Colon (tissue), 2 donors: ENCODE data around the gene HOXC11.

Experiments used
- FAIRE-seq: peaks from 2 replicates; lab custom pipeline; 2012; peaks lifted over from hg19 to GRCh38; lab: Jason Lieb, UNC
- donor health status: control.
- donor health status: control.

HOXC11 gene

DNA sequence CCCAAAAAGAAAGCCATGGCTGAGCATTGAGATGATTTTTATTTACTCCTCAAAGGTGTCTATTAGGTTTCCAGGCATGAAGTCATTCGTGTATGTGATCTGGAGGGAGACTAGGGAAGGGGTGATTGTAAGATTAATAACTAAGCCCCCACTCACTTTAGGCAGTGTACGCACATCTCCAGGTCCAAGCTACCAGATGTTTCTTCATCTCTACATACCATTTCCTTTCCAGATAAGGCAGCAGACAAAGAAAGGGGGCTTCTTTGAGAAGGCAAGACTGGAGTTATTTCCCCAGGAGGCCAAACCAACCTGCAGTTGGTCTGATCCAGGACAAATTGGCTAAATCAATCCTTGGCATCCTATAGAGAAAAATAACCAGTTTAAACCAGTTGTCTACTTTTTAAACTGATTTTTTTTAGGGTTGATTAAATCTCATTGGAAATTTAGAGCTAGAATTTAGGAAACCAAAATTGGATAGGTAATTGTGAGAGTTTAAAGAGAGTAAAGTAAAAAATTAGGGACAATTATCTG lies 30.4 kb upstream of the HOXC11 start:
- FAIRE-seq = no peak

DNA sequence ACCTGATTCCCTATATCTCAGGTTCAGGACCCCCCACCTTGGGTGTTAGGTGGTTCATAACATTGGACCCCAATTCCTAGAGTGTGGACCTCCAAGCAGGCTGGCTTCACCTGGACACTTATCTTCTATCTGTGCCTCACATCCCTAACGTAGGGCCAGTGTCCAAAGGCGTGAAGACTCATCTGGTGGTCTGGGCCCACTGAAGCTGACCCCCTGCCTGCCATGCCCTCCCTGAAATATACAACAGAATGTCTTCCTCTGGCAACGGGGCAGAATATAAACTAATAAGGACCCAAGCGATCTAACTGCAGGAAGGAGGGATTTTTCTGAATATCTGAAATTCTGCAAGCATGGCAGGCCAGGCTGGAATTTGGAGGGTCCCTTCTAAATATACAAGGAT lies 28.7 kb upstream of the HOXC11 start:
- FAIRE-seq = no peak

DNA sequence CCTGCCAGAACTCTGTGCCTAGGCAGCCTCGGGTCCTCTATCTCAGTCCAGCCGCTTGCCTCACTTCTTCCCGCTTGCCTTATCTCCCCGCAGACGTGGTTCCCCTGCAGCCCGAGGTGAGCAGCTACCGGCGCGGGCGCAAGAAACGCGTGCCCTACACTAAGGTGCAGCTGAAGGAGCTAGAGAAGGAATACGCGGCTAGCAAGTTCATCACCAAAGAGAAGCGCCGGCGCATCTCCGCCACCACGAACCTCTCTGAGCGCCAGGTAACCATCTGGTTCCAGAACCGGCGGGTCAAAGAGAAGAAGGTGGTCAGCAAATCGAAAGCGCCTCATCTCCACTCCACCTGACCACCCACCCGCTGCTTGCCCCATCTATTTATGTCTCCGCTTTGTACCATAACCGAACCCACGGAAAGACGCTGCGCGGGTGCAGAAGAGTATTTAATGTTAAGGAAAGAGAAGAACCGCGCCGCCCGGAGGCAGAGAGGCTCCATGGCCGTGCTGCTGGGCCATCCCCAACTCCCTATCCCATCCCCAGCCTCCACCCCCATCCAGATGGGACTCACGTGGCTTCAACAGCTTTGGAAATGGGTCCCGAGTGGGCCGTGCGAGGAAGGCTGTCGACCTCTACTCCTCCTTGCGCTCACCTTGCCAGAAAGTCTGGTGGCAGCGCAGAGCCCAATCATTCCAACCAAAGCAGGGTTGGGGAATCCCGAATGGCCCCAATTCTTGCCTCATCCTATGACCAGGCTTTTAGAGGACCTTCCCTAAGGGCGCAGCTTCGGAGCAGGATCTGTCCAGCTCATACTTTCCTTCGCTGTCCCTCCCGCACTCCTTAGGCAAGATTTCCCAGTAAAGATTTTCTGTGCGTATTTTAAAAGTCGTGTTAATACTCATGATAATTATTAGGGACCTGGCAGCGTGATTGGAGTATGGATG lies 27.7 kb upstream of the HOXC11 start:
- no peak for FAIRE-seq

DNA sequence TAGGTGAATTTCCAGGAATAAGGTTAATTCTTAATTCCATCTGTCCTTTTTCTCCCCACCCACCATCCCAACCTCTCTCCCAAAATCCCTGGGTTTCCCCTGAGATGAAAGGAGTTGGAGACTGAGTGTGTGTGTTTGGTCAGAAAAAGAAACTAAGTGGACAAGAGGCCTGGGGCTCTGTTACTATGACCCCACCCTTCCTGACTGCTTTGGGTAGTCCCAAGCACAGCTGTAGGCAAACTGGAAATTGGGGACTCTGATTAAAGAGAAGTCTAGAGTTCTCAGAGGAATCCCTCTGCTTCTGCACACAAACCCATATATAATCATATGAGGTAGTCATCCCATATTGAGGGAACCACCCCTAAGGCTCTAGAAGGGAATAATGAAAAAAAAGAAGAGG lies 25.2 kb upstream of the HOXC11 start:
- no peak for FAIRE-seq

DNA sequence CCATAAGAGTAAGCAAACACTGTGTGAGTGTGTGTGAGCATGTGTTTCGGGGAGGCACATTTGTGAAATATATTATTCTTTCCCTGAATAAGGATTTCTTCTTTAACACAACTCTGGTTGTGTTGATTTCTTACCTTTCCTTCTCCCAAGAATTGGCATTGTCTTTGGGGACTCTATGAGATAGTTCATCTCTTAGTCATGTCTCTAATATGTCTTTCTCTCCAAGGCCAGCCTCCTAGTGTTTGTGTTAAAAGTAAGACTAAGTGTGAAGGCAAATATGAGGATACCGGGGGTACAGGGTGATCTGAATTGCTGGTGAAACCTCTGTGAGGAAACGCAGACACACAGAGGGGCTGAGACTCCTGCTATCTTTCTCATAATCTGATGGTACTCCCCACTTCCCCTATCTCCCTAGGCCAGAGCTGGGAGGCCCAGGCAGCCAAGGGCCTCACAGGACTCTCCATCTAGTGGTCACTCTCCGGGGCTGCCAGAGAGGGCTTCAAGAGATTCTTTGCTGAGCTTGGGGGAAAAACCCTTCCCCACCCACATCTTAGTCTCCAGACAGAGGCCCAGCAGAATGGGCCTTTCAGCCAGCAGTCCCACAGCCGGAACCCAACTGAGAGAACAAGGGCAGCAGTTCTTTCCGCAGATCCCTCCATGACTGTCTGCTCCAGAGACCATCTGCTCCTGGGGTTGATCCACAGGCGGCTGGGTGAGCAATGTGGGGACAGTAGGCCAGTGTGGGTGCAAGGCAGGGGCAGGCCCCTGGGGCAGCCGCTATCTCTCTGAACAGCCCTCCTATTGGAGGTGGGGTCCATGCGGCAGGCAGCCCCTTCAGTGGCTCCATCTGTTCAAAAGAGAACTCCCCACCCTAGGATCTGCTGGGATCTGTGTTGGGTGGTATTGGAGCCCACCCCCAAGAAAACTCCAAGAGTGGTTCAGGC lies 24.0 kb upstream of the HOXC11 start:
- no peak for FAIRE-seq

DNA sequence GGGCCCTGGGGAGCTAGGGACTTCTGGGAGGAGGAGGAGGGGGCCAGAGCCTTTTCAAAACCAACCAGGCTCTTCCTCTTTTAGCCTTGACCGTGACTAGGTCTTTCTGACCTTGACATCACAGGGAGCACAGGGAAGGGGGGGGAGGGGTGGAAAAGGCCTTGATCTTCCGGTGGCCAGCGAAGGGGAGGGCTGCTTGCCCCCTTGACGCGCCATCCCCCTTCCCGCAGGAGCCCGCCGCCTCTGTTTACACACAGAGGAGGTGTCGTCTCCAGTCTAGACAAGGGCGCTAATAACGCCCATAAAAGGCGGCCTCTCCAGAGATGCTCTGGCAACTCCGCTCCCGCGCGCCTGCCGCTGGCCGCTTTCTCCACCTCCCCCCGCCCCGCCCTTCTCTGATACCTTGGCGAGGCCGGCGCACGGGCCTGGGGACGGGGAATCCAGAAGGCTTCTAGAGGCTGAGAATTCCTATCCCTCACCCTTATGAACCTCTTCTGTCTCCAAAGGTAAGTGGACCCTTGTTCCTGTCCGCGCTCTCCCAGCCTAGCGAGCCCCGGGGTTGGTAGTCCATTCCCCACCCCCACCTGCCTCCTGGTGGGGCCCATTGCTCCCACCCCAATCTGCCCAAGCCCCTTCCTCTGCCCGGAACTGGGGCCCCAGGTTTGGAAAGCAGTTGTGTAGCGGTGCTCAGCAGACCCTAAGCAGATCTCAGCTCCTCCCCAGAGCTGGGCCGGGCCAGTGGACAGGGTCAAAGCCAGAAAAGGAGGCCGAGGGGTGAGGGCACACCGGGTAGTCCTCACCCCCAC lies 23.1 kb upstream of the HOXC11 start:
- FAIRE-seq = no peak

DNA sequence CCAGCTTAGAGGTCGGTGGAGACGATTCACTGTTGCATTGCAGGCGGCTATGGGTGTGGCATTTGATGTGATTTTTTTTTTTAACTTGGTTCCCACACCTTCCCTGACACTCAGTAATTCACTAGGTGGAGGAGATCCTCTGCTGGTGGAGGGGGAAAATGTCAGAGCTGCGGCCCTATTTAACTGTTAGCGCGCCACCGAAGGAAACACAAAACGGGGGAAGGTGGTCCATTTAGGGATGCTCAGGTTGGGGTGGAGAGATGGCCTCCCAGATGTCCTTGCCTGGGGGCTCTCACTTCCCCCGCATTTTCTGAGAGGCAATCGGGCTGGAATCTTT lies 22.5 kb upstream of the HOXC11 start:
- FAIRE-seq = no peak

DNA sequence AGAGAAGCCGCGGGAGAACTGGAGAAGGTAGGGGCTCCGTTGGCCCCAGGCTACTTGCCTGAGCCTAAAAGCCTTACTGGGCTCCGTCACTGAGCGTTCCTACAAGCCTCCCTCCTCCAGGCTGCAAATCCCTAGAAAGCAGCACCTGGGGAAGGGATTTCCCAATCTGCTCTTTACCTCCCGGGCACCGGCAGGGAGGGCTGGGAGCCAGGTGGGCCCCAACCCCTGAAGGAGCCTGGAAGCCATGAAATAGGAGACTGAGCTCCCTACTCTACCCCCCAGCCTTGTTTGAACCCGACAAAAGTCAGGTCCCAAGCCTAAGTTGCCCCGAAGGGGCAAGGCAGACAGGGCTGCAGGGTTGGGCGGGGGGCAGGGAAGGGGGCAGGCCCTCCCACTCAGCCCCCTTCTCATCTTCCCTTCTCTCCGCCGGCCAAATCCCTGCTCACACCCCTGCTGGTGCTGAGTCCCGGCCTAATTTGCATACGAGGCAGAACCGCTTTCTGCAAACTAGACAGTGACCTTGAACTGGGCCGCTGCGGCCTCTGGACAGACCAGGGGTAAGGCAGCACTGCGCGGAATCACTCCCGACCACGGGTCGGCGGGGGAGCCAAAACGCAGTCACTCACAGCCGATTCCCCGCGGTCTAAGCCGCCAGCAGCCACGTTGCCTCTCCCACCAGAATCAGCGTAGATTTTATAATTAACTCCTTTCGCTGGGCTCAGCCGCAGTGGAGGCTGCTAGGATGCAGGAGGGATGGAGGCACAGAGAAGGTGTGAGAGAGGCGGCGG lies 21.9 kb upstream of the HOXC11 start:
- FAIRE-seq = no peak

DNA sequence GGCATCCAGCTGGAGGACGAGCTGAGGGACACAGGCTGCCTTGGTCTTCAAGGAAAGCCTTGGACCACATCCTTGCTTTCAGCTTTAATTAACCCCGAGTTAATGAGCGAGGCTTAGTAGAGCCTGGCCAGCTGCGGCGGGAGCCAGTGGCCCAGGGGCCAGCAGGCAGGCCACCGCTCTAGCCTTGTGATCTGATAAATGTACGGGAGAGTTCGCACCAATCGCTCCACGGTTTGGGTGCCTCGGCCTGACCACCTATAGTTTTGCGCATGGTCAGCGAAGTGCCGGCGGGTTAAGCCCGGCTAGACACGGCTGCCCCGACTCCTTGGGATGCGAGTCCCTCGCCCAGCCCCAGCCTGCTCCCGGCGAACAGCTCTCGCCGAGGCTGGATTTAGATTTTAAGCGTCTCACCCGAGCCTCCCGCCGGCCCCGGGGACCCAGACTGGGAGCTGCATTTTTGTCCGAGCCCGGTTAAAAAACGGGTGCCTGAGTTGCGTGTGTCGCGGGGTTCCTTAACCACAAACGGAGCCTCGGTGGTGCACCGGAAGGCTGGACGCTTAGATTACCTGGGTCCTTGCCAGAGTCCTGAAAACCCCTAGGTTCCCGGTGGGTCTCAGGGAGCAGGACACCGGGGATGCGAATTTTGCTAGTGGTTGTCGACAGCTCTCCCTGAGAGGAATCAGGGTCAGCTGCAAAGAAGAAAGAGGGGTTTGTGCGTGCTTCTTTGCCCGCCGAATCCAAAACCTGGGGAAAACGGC lies 21.2 kb upstream of the HOXC11 start:
- no peak for FAIRE-seq

DNA sequence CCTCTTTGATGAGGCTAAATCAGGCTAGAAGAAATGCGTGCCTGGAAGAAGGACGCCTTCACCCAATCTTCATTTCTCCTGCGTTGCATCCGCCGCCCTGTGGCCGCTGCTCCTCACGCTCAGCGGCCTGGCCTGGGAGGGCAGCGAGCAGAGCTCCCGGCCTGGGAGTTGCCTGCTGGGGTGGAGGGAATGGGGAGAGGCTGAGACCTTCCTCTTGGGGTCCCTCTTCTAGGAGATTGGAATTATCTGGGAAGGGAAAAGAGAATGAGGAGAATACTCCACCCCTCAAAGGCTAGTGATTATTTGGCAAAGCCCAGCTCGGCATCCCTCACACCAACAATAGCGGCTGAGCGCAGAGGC lies 20.6 kb upstream of the HOXC11 start:
- no peak for FAIRE-seq

DNA sequence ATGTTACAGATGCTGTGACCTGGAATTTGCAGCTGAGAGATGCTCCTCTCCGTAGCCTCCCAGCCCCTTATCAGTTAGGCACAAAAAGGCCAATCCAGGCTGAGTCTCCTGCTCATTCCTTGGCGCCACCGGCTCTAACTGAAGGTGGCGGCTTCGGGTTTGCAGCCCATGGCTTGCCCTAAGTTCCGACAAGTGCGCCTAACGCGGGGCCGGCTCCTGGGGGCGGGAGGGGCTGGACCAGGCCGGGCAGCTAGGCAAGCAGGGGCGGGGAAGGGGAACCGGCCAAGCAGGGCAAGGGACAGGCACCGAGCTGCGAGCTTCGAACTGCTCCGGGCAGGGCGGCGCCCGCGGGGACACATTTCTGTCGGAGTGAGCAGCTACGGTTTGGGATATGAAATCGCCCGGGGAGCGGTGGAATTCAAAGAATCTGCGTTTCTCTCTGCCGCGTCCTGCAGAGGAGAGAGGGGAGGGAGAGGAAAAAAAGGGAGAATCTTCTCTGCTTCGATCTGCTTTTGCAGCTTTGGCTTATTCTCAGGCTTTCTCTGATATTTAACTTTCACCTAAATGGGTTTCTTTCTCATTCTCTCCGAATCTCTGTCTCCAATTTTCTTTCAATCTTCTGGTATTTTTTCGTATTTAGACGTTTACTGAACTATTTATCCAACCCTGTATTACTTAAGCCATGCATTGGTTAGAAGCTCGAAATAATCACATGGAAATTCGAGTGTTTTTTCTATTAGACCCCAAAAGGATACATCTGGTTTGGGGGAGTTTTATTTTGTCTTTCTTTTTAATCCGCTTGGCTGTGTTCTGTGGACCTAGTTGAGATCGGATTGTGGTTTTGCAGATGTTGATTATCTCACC lies 19.8 kb upstream of the HOXC11 start:
- no peak for FAIRE-seq

DNA sequence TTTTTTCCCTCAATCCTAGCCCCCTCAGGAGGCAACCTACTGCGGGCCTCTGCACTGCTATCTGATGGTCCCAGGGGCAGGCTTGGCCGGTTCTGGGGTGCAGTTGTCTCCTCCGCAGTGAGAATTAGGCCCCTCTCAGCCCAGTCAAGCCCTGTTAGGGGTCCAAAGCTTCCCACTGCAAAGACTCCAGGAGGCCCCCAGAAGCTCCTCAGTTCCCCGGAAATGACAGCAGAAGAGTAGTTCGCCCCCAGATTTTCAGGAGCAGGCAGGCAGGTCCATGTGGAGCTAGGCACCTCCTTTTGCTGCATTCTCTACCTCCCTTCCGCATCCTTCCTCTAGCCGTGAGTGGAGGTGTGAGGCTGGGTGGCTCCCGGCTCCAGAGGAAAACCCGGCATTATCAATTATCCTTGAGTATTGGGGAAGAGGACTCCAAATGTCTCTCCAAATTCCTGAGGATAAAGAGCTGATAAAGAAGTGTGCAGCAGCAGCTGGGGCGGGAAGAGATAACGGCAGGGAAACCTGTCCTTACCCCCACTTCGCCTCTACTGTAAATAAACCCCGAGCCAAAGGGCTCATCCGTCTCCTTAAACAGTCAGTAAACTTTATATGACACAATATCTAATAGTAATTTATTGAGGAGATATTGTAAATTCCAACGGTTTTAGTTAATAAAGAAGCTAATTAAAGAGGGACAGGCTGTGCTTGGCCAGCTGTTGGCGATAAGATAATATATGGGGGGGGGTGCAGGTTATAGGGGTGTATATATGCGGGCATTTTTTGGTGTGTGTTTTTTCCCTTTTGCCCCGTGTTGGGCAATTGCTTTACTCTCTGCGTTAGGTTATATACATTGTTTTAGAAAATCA lies 18.9 kb upstream of the HOXC11 start:
- FAIRE-seq = no peak

DNA sequence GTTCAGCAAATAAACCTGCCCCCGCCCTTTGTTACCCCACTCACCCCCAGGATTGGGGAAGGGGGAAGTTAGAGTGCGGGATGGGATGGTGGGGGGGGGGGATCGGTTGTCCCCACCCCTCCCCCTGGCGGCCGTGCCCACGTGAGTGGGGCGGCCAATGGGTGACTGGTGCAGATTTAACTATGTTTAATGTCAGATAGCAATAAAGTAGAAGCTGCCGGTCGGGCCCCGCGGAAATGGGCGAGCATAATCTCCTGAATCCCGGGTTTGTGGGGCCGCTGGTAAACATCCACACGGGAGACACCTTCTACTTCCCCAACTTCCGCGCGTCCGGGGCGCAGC lies 18.3 kb upstream of the HOXC11 start, which contains the start of gene HOXC12:
TSS of gene HOXC12 (plus strand) at position 210 of the 342 bp plus-strand sequence. CDS start at position 237, 27 bp downstream.
- no peak for FAIRE-seq

DNA sequence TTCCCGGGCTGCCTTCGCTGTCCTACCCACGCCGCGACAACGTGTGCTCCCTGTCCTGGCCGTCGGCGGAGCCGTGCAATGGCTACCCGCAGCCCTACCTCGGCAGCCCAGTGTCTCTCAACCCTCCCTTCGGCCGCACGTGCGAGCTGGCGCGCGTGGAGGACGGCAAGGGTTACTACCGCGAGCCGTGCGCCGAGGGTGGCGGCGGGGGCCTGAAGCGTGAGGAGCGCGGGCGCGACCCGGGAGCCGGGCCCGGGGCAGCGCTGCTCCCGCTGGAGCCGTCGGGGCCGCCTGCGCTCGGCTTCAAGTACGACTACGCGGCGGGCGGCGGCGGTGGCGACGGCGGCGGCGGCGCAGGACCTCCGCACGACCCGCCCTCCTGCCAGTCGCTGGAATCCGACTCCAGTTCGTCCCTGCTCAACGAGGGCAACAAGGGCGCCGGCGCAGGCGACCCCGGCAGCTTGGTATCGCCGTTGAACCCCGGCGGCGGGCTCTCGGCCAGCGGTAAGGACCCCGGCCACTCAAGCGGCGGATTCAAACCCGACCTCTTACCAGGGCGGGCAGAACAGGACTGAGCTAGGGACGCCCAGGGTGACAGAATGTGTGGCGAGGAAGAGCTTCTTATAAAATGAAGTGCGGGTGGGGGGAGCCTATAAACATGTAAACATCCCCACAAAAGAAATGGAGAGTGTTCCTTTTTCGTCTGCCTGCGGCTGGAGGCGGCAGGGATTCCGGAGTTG lies 17.7 kb upstream of the HOXC11 start:
- FAIRE-seq = no peak

DNA sequence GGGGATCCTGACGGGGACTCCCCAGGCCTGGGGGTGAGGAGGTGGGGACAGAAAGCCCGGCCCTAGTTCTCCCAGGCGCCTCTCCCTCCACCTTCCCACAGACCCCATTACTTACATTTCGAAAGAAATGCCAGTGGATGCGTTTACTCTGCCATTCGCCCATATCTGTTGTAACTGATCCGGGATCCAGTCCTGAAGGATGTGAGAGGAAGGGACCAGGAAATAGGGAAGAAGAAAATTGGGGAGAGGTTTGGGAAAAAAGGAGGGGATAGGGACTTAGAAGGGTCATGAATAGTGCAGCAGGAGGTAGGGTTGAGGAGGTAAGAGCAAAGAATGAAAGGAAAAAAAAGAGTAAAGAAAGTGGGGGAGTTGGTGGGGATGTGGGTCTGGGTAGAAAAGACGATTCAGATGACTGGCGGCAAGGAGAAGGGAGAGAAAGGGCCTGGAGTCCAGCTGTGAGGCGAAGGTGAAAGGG lies 17.1 kb upstream of the HOXC11 start:
- no peak for FAIRE-seq

DNA sequence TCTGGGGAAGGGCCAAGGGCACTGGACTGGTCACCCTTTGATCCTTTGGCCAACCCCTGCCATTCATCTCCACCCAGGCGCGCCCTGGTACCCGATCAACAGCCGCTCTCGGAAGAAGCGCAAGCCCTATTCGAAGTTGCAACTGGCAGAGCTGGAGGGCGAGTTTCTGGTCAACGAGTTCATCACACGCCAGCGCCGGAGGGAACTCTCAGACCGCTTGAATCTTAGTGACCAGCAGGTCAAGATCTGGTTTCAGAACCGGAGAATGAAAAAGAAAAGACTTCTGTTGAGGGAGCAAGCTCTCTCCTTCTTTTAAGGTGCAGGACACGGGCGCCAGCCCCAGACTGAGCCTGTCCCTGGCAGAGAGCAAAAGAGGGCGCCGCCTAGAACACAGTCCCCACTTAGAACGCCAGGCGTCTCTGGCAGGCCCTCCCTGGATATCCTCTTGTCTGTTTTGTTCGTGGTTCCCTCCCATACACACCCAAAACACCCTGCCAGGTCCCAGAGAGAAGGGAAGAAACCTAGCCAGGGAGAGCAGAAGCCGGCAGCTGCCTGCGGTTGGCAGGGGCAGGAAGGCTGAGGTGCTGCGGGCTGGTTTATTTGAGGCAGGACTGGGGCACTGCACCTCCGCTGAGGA lies 16.6 kb upstream of the HOXC11 start:
- FAIRE-seq = no peak

DNA sequence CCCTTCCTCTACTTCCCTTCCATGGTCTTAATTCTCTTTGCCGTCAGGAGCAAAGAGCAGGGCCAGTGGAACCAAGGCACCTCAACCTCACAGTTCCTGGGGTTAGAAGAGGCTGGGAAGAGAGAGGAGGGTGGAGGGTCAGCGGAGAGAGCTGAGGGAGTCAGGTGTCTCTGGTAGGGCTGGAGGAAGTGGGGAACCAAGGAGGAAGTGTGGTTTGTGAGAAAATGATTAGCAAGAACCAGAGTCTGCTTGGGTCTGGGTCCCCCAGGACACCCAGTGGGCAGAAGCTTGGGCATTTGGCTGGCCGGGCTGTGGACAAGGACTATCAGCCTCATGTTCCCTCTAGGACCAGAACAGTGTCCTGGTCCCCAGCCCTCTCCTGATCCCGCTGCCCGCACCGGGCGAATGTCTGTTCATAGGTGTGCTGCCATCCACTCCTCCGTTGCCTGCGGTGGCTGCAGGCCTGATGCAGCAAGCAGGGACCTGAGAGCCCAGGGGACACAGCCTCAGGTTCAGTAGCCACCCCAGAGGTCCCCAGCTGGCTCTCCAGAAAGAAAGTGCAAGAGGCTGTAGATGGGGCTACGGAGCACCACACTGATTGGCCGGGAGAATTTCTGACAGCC lies 15.9 kb upstream of the HOXC11 start:
- no peak for FAIRE-seq
